Neural cell (in vitro differentiated cells): ENCODE data around the gene TSPAN17. TPM values are rescaled to one million over a fixed set of nuclear protein-coding genes. Genes with fewer than 3 reads are reported as not detected.
A peak's percentile ranks its signal among the peaks of the same experiment; 100 is the strongest.

Experiments
- H2AFZ ChIP-seq: fragments of 200-600, 300-800 bp; sonication (generic), shearing (Covaris generic); 2 replicates; pipeline ENCODE4 v1.6.0; 2014; ENCODE audit warnings: low read depth, mild to moderate bottlenecking, antibody characterized with exemption, low read length, moderate library complexity
- H3F3A ChIP-seq: fragments of 200-600 bp; shearing (Covaris generic); 2 replicates; pipeline ENCODE4 v1.6.1; 2016; ENCODE audit warnings: mild to moderate bottlenecking, moderate library complexity, mixed read lengths, antibody characterized with exemption, low read length; ENCODE audit not compliant: insufficient read depth, poor library complexity, severe bottlenecking
- H3K27ac ChIP-seq: fragments of 200-600, 300-800 bp; sonication (generic), shearing (Covaris generic); 2 replicates; pipeline ENCODE4 v1.5.1; 2014; ENCODE audit warnings: mild to moderate bottlenecking, low read length, moderate library complexity
- H3K27me3 ChIP-seq: fragments of 300-800, 200-600 bp; sonication (generic), shearing (Covaris generic); 2 replicates; pipeline ENCODE4 v1.6.0; 2014; ENCODE audit warnings: mild to moderate bottlenecking, low read depth, low read length, moderate library complexity; ENCODE audit not compliant: insufficient read depth
- H3K36me3 ChIP-seq: fragments of 300-800, 200-600 bp; sonication (generic), shearing (Covaris generic); 2 replicates; pipeline ENCODE4 v1.5.1; 2014; ENCODE audit warnings: mild to moderate bottlenecking, antibody characterized with exemption, low read length, moderate library complexity; ENCODE audit not compliant: insufficient read depth
- H3K4me2 ChIP-seq: fragments of 300-800, 200-600 bp; sonication (generic), shearing (Covaris generic); 2 replicates; pipeline ENCODE4 v1.6.0; 2014; ENCODE audit warnings: mild to moderate bottlenecking, low read length
- H3K4me3 ChIP-seq: fragments of 300-800, 200-600 bp; sonication (generic), shearing (Covaris generic); 2 replicates; pipeline ENCODE4 v1.5.1; 2014; ENCODE audit warnings: mild to moderate bottlenecking, low read length, moderate library complexity
- H3K79me2 ChIP-seq: fragments of 200-600 bp; shearing (Covaris generic); replicated peaks from 2 replicates; pipeline ENCODE4 v1.6.0; 2014; ENCODE audit warnings: mild to moderate bottlenecking, low read length, moderate library complexity; ENCODE audit not compliant: insufficient read depth
- H3K9ac ChIP-seq: fragments of 300-800, 200-600 bp; sonication (generic), shearing (Covaris generic); 2 replicates; pipeline ENCODE4 v1.6.1; 2016; ENCODE audit warnings: mild to moderate bottlenecking, low read length, mixed read lengths
- H3K9me2 ChIP-seq: fragments of 200-600 bp; shearing (Covaris generic); 2 replicates; pipeline ENCODE4 v1.6.1; 2016; ENCODE audit warnings: mild to moderate bottlenecking, low read length, mixed read lengths; ENCODE audit not compliant: insufficient read depth
- H3K9me3 ChIP-seq: fragments of 200-600, 300-800 bp; sonication (generic), shearing (Covaris generic); 2 replicates; pipeline ENCODE4 v1.6.1; 2016; ENCODE audit warnings: mild to moderate bottlenecking, mixed run types, low read length, moderate library complexity, mixed read lengths
- H4K20me1 ChIP-seq: fragments of 200-600 bp; shearing (Covaris generic); 2 replicates; pipeline ENCODE4 v1.6.1; 2016; ENCODE audit warnings: mild to moderate bottlenecking, mixed run types; ENCODE audit not compliant: insufficient read depth
- EP300 ChIP-seq: fragments of 450-650 bp; conservative IDR thresholded peaks from 2 replicates; pipeline ENCODE4 v1.6.1; 2014; ENCODE audit warnings: antibody characterized with exemption, mild to moderate bottlenecking, moderate library complexity; ENCODE audit not compliant: poor library complexity, severe bottlenecking
- EZH2 ChIP-seq: fragments of 200-600, 300-800 bp; shearing (Covaris generic), sonication (generic); IDR thresholded peaks from 2 replicates; pipeline ENCODE4 v1.6.1; 2014; ENCODE audit warnings: antibody characterized with exemption, low read length, borderline replicate concordance, mild to moderate bottlenecking; ENCODE audit not compliant: insufficient read depth, poor library complexity, severe bottlenecking
- MXI1 ChIP-seq: fragments of 450-650 bp; conservative IDR thresholded peaks from 2 replicates; pipeline ENCODE4 v1.6.1; 2014; ENCODE audit warnings: antibody characterized with exemption, mild to moderate bottlenecking; ENCODE audit not compliant: poor library complexity, severe bottlenecking
- POLR2AphosphoS5 ChIP-seq: IDR thresholded peaks from 2 replicates; pipeline ENCODE4 v1.6.1; 2012
- RAD21 ChIP-seq: fragments of 450-650 bp; conservative IDR thresholded peaks from 2 replicates; pipeline ENCODE4 v1.6.1; 2014; ENCODE audit warnings: antibody characterized with exemption, mild to moderate bottlenecking, moderate library complexity
- SMC3 ChIP-seq: fragments of 450-650 bp; conservative IDR thresholded peaks from 2 replicates; pipeline ENCODE4 v1.6.1; 2014; ENCODE audit warnings: antibody characterized with exemption, mild to moderate bottlenecking, moderate library complexity; ENCODE audit not compliant: poor library complexity
- TAF1 ChIP-seq: IDR thresholded peaks from 2 replicates; pipeline ENCODE4 v1.6.1; 2012; ENCODE audit warnings: low read depth
- polyA plus RNA-seq: library from polyadenylated mRNA; depleted of rRNA; stranded (reverse); fragments of >200 nt; gene quantifications from 2 replicates; pipeline ENCODE4 v1.2.3, GENCODE V29; 2014
- TF ChIP-seq, protein P1 (sequence below): IDR thresholded peaks from 2 replicates; pipeline ENCODE4 v1.6.1; 2012; ENCODE audit warnings: borderline replicate concordance
- TF ChIP-seq, protein P2 (sequence below): fragments of 450-650 bp; IDR thresholded peaks from 2 replicates; pipeline ENCODE4 v1.5.1; 2014; ENCODE audit warnings: antibody characterized with exemption, mild to moderate bottlenecking, moderate library complexity; ENCODE audit not compliant: poor library complexity, severe bottlenecking

TSPAN17 gene
- polyA plus RNA-seq, 1 donor from 2014 or later, result 66.4 TPM

DNA sequence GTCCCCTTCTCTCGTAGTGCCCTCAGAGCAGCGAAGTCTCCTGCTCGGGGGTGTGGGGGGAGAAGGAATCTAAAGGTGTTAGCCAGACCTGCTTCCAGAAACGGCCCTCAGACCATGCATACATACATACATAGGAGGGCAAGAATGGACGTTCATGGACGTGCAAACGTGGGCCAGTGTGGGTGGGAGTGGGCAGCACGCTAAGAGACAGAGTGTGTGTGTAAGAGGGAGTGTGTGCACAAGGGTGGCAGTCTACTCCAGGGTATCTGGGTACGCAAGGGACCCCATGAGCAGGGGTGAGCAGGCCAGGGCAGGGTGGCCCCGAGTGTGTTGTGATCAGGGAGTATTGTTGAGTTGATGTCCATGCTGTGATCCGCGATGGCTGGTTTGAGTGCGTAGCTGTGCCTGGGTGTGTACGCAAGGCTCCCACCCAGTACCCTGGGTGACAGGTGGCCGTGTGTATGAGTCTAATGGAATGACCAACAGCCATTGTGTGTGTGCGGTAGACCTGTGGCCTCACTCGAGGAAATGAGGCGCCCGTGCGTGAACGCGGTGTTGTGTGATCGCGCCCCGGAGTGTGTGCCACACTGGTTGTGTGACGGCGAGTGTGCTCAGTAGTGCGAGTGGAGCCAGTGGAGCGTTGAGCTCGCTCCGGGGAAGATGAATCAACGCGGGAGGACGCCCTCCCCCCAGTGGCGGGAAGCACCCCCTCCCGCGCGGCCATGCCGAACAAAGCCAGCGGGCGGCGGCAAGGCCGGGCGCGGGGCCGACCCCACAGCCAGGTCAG, 38.2 kb upstream of the TSPAN17 start:
- peaks cover 18% of the 10 kb centered on the region for H3K27me3 ChIP-seq
- peak overlapping the region; percentile 74 for H3K4me3 ChIP-seq
- peaks cover 32% of the 10 kb centered on the region for H3K79me2 ChIP-seq
- no peaks in the 10 kb centered on the region for H3K9me2 ChIP-seq
- H4K20me1 ChIP-seq, result no peaks in the 10 kb centered on the region
- no peaks in the 10 kb centered on the region for H3F3A ChIP-seq
- H3K4me2 ChIP-seq, result peak overlapping the region; percentile 80
- TF ChIP-seq EZH2 (no peak), RAD21 (no peak), SMC3 (no peak), MXI1 (no peak), POLR2AphosphoS5 (peak; percentile 53)
- TF ChIP-seq, protein P1, sequence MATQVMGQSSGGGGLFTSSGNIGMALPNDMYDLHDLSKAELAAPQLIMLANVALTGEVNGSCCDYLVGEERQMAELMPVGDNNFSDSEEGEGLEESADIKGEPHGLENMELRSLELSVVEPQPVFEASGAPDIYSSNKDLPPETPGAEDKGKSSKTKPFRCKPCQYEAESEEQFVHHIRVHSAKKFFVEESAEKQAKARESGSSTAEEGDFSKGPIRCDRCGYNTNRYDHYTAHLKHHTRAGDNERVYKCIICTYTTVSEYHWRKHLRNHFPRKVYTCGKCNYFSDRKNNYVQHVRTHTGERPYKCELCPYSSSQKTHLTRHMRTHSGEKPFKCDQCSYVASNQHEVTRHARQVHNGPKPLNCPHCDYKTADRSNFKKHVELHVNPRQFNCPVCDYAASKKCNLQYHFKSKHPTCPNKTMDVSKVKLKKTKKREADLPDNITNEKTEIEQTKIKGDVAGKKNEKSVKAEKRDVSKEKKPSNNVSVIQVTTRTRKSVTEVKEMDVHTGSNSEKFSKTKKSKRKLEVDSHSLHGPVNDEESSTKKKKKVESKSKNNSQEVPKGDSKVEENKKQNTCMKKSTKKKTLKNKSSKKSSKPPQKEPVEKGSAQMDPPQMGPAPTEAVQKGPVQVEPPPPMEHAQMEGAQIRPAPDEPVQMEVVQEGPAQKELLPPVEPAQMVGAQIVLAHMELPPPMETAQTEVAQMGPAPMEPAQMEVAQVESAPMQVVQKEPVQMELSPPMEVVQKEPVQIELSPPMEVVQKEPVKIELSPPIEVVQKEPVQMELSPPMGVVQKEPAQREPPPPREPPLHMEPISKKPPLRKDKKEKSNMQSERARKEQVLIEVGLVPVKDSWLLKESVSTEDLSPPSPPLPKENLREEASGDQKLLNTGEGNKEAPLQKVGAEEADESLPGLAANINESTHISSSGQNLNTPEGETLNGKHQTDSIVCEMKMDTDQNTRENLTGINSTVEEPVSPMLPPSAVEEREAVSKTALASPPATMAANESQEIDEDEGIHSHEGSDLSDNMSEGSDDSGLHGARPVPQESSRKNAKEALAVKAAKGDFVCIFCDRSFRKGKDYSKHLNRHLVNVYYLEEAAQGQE, result peak; percentile 15
- H2AFZ ChIP-seq, result no peak overlapping the region
- peak overlapping the region; percentile 85 for H3K9ac ChIP-seq
- H3K36me3 ChIP-seq, result no peaks in the 10 kb centered on the region
- peak overlapping the region; percentile 53 for H3K27ac ChIP-seq
- H3K9me3 ChIP-seq, result no peaks in the 10 kb centered on the region

DNA sequence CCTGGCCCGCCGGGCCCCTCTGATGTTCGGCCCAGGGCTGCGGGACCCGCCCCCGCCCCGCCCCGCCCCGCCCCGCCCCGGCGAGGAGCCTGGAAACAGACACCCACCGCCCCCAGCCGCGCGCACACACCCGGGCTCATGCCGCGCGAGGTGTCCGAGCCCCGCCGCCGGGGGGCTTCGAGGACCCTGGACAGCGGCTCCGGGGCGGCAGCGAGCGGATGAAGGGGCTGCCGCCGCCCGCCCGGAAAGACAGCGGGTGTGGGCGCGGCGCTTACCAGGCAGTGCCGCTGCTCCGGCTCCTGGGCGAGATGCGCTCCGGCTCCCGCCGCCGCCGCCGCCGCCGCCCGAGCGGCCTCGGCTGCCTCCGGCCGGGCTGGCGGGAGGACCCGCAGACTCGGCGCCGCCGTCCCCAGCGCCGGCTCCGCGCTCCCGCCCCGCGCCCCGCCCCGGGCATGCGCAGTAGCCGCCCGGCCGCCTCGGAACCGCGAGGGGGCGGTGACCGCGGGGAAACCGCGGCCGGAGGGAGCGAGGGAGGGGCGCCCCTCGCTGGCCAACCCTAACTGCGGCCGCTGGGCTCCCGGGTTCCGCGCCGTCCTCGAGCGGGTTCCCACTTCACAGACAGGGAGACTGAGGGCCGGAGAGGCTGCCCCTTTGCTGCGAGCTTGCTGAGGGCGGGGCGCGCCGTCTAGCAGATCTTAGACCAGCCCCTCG, 37.4 kb upstream of the TSPAN17 start, which contains the start of gene GPRIN1:
TSS of gene GPRIN1 (minus strand) at position 433 of the 711 bp plus-strand sequence. CDS start 10,322 bp downstream, outside the sequence.
- H3K9me3 ChIP-seq, result no peaks in the 10 kb centered on the region
- peaks cover 18% of the 10 kb centered on the region for H3K27me3 ChIP-seq
- peak within 1 kb of the TSS; percentile 53 for H3K27ac ChIP-seq
- H3K4me2 ChIP-seq, result peak within 1 kb of the TSS; percentile 80
- peak within 1 kb of the TSS; percentile 56 for H2AFZ ChIP-seq
- H3K36me3 ChIP-seq, result no peaks in the 10 kb centered on the region
- H3K4me3 ChIP-seq, result peak within 1 kb of the TSS; percentile 74
- H3K9ac ChIP-seq, result peak within 1 kb of the TSS; percentile 85
- H3K79me2 ChIP-seq, result peaks cover 32% of the 10 kb centered on the region
- H3F3A ChIP-seq, result no peaks in the 10 kb centered on the region
- peak; percentile 28 for TF ChIP-seq MXI1
- TF ChIP-seq EZH2, result no peak
- peak; percentile 61 for TF ChIP-seq RAD21
- peak; percentile 79 for TF ChIP-seq POLR2AphosphoS5
- TF ChIP-seq, protein P2, sequence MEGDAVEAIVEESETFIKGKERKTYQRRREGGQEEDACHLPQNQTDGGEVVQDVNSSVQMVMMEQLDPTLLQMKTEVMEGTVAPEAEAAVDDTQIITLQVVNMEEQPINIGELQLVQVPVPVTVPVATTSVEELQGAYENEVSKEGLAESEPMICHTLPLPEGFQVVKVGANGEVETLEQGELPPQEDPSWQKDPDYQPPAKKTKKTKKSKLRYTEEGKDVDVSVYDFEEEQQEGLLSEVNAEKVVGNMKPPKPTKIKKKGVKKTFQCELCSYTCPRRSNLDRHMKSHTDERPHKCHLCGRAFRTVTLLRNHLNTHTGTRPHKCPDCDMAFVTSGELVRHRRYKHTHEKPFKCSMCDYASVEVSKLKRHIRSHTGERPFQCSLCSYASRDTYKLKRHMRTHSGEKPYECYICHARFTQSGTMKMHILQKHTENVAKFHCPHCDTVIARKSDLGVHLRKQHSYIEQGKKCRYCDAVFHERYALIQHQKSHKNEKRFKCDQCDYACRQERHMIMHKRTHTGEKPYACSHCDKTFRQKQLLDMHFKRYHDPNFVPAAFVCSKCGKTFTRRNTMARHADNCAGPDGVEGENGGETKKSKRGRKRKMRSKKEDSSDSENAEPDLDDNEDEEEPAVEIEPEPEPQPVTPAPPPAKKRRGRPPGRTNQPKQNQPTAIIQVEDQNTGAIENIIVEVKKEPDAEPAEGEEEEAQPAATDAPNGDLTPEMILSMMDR, result peak; percentile 77
- TF ChIP-seq, protein P1, result peak; percentile 62
- peak; percentile 57 for TF ChIP-seq SMC3
- peak; percentile 34 for TF ChIP-seq EP300
- TF ChIP-seq TAF1, result no peak
- H4K20me1 ChIP-seq, result no peaks in the 10 kb centered on the region
- H3K9me2 ChIP-seq, result no peaks in the 10 kb centered on the region
